HG02938 (cell line): ENCODE results near the gene E2F1.
"Not testable (repeated sequence)": the region's sequence is repeated elsewhere in the genome, so short reads cannot be mapped to it uniquely, and the experiment has no call there.

Experiments
- ATAC-seq: cut with Tn5 transposase; IDR thresholded peaks from one replicate; pipeline ENCODE4 v1.9.1; 2021; ENCODE audit warnings: mild to moderate bottlenecking, moderate library complexity; ENCODE audit not compliant: unreplicated experiment

Gene E2F1

DNA sequence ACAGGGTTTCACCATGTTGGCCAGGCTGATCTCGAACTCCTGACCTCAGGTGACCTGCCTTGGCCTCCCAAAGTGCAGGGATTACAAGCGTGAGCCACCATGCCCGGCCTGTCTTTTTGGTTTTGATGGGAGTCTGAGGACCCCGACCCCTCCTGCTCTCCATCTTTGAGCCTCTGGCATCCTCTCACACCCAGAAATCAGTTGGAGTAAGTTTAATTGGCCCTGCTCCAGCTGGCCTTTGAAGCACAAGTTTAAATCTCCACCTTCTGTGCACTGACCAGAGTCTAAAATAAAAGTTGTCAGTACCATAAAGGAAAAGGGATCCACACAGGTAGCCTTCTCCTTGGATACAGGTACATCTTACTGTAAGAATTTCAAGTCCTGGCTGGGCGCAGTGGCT is 40.0 kb downstream of the E2F1 start:
- no peak for ATAC-seq

GRCh38 chr20:33645396-33645795 is 40.8 kb downstream of the E2F1 start:
- ATAC-seq = no peak

- ATAC-seq = no peak
These were observed 41.2 kb downstream of the E2F1 start for GRCh38 chr20:33645072-33645358.

DNA sequence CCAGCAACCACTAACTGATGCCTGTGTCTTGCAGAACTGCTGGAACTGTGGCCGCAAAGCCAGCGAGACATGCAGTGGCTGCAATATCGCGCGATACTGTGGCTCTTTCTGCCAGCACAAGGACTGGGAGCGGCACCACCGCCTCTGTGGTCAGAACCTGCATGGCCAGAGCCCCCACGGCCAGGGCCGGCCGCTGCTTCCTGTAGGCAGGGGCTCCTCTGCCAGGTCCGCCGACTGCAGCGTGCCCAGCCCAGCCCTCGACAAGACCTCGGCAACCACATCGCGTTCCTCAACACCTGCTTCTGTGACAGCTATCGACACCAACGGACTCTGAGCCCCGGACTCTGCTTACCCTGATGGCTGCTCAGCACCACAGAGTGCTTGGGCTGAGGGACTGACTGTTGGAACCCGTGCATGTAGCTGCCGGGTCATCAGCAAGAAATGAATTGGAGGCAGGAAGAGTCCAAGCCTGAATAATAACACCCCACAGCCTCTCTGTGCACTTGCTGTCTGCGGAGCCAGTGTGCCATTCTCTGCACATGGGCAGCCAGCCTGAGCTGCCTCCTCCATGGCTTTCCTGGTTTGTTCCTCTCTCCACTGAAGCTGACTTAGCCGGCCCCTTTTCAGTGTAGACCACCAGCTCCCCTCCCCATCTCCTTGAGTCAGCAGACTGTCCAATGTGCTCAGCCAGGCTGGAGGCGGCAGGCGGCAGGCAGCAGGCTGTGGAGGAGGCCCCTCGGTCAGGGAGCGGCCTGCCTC is 41.7 kb downstream of the E2F1 start:
- no peak for ATAC-seq

DNA sequence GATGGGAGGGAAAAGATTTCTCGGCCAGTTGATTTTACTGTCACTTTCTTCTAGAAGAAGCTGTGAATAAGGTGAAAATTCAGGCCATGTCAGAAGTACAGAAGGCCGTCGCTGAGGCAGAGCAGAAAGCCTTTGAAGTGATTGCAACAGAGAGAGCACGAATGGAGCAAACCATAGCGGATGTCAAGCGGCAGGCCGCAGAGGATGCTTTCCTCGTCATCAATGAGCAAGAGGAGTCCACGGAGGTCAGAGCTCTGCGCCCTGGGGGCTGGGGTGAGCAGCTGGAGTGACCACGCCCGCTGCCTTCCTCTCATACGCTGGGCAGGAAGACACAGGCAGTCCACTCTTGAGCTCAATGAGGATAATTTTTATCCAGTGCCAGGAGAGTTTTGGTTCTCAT is 45.9 kb downstream of the E2F1 start:
- no peak for ATAC-seq

GRCh38 chr20:33636776-33637175 is 49.4 kb downstream of the E2F1 start:
- ATAC-seq = no peak

GRCh38 chr20:33635341-33635740 is 50.8 kb downstream of the E2F1 start:
- ATAC-seq = no peak

DNA sequence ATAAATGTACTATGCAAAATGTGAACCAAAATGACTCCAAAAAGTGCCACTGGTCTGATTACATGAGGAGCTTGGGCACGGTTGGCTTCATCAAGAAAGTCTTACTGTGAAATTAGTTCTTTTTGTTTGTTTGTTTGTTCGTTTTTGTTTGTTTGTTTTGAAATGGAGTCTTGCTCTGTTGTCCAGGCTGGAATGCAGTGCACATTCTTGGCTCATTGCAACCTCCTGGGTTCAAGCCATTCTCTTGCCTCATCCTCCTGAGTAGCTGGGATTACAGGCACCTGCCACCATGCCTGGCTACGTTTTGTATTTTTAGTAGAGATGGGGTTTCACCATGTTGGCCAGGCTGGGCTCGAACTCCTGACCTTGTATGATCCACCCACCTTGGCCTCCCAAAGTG is 54.3 kb downstream of the E2F1 start:
- ATAC-seq = not testable (repeated sequence)

GRCh38 chr20:33630507-33630906 is 55.7 kb downstream of the E2F1 start:
- ATAC-seq = no peak

GRCh38 chr20:33629979-33630378 is 56.2 kb downstream of the E2F1 start:
- no peak for ATAC-seq

DNA sequence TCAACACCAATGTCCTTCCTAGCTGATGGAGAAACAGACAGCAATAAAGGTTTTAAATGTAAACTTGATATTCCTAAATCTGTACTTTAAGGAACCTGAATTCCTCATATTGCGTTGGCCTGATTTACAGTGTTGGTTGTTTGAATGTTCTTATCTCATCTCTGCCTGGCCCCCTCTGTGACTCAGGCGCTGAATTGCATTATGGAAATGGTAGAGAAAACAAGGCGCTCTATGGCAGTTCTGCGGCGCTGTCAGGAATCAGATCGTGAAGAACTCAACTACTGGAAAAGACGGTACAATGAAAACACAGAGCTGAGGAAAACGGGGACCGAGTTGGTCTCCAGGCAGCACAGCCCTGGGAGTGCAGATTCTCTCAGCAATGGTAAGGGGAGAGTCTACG is 56.7 kb downstream of the E2F1 start:
- no peak for ATAC-seq

- ATAC-seq = no peak
These were observed 58.5 kb downstream of the E2F1 start for GRCh38 chr20:33627577-33628216.

- no peak for ATAC-seq
These were observed 60.0 kb downstream of the E2F1 start for GRCh38 chr20:33626190-33626589.
